Upper lobe of right lung (tissue), 1 donor: ENCODE data around the gene LRRC55. TPM values are rescaled to one million over a fixed set of nuclear protein-coding genes. Genes with fewer than 3 reads are reported as not detected.

Experiments
- ATAC-seq: fragments of 200-7000 bp; cut with Tn5 transposase; one replicate; pipeline ENCODE4 v1.9.1; 2020; ENCODE audit warnings: mild to moderate bottlenecking, moderate library complexity
- DNase-seq: peaks from one replicate; pipeline ENCODE4 v3.0.0-alpha.2; 2020
- H3K27ac ChIP-seq: fragments of 200-600 bp; one replicate; pipeline ENCODE4 v1.8.0; 2022
- H3K27me3 ChIP-seq: fragments of 200-600 bp; one replicate; pipeline ENCODE4 v1.8.0; 2022; ENCODE audit warnings: mild to moderate bottlenecking
- H3K36me3 ChIP-seq: fragments of 200-600 bp; one replicate; pipeline ENCODE4 v1.8.0; 2022
- H3K4me1 ChIP-seq: fragments of 200-600 bp; one replicate; pipeline ENCODE4 v1.8.0; 2022
- H3K4me3 ChIP-seq: fragments of 200-600 bp; one replicate; pipeline ENCODE4 v1.8.0; 2022; ENCODE audit warnings: mild to moderate bottlenecking
- H3K9me3 ChIP-seq: fragments of 200-600 bp; one replicate; pipeline ENCODE4 v1.8.0; 2022
- CTCF ChIP-seq: fragments of 200-600 bp; IDR thresholded peaks from one replicate; pipeline ENCODE4 v1.8.0; 2022; ENCODE audit warnings: antibody characterized with exemption
- intact Hi-C: fragments of 100-400 bp; cut with DNase I; formaldehyde crosslinking; loops from one replicate; pipeline ENCODE4 v1.11.0; 2022
- total RNA-seq: library from RNA; stranded (reverse); fragmentation: NEBNext Ultra II Directional; extraction: Animal tissue kit (Norgen Biotek cat#: 25700); gene quantifications from one replicate; pipeline ENCODE4 v1.2.1, GENCODE V29; 2021
- donor health status: DM: no; HTN: yes; CAD: no; lungs with severe emphysema.

LRRC55 gene
- total RNA-seq, 1 donor from 2014 or later, result not detected

GRCh38 chr11:57143459-57143858 is 38.3 kb upstream of the LRRC55 start:
- no peaks in the 10 kb centered on the region for H3K27me3 ChIP-seq
- DNase-seq (no peak), ATAC-seq (no peak)
- TF ChIP-seq CTCF, result no peak
- H3K4me3 ChIP-seq, result no peak overlapping the region
- intact Hi-C loops, result no loop called here
- H3K36me3 ChIP-seq, result no peaks in the 10 kb centered on the region
- no peaks in the 10 kb centered on the region for H3K9me3 ChIP-seq
- no peaks in the 10 kb centered on the region for H3K4me1 ChIP-seq
- H3K27ac ChIP-seq, result no peak overlapping the region

GRCh38 chr11:57144075-57144474 is 37.7 kb upstream of the LRRC55 start:
- no peak for ATAC-seq
- H3K4me1 ChIP-seq, result no peaks in the 10 kb centered on the region
- no peaks in the 10 kb centered on the region for H3K27me3 ChIP-seq
- DNase-seq, result no peak
- no peak overlapping the region for H3K4me3 ChIP-seq
- H3K36me3 ChIP-seq, result no peaks in the 10 kb centered on the region
- no peak overlapping the region for H3K27ac ChIP-seq
- no peaks in the 10 kb centered on the region for H3K9me3 ChIP-seq
- TF ChIP-seq CTCF, result no peak
- intact Hi-C loops, result no loop called here

- no peaks in the 10 kb centered on the region for H3K36me3 ChIP-seq
- ATAC-seq, result no peak
- H3K4me1 ChIP-seq, result no peaks in the 10 kb centered on the region
- no peak overlapping the region for H3K27ac ChIP-seq
- H3K27me3 ChIP-seq, result no peaks in the 10 kb centered on the region
- TF ChIP-seq CTCF, result no peak
- no peak overlapping the region for H3K4me3 ChIP-seq
- no peaks in the 10 kb centered on the region for H3K9me3 ChIP-seq
- DNase-seq, result no peak
- intact Hi-C loops, result no loop called here
Measured at GRCh38 chr11:57144531-57145320, 37.0 kb upstream of the LRRC55 start.

GRCh38 chr11:57146301-57146700 is 35.5 kb upstream of the LRRC55 start:
- H3K4me3 ChIP-seq, result no peak overlapping the region
- intact Hi-C loops, result no loop called here
- ATAC-seq (no peak), DNase-seq (no peak)
- H3K27me3 ChIP-seq, result no peaks in the 10 kb centered on the region
- H3K4me1 ChIP-seq, result peaks cover 3% of the 10 kb centered on the region
- TF ChIP-seq CTCF, result no peak
- H3K27ac ChIP-seq, result no peak overlapping the region
- no peaks in the 10 kb centered on the region for H3K9me3 ChIP-seq
- H3K36me3 ChIP-seq, result no peaks in the 10 kb centered on the region

GRCh38 chr11:57148621-57149020 is 33.1 kb upstream of the LRRC55 start:
- peaks cover 3% of the 10 kb centered on the region for H3K4me1 ChIP-seq
- H3K9me3 ChIP-seq, result no peaks in the 10 kb centered on the region
- no peaks in the 10 kb centered on the region for H3K27me3 ChIP-seq
- H3K36me3 ChIP-seq, result no peaks in the 10 kb centered on the region
- no peak overlapping the region for H3K27ac ChIP-seq
- no peak overlapping the region for H3K4me3 ChIP-seq
- intact Hi-C loops, result no loop called here
- DNase-seq (no peak), ATAC-seq (no peak)
- TF ChIP-seq CTCF, result no peak

GRCh38 chr11:57150454-57150917 is 31.3 kb upstream of the LRRC55 start:
- ATAC-seq (no peak), DNase-seq (no peak)
- H3K27ac ChIP-seq, result no peak overlapping the region
- intact Hi-C loops, result no loop called here
- no peaks in the 10 kb centered on the region for H3K27me3 ChIP-seq
- H3K9me3 ChIP-seq, result no peaks in the 10 kb centered on the region
- H3K4me3 ChIP-seq, result no peak overlapping the region
- H3K4me1 ChIP-seq, result peaks cover 3% of the 10 kb centered on the region
- no peak for TF ChIP-seq CTCF
- no peaks in the 10 kb centered on the region for H3K36me3 ChIP-seq
